Kidney epithelial cell (primary cell): ENCODE data around the gene ECE2. TPM values are rescaled to one million over a fixed set of nuclear protein-coding genes. Genes with fewer than 3 reads are reported as not detected.
"Not testable (repeated sequence)": the region's sequence is repeated elsewhere in the genome, so short reads cannot be mapped to it uniquely, and the experiment has no call there.

ENCODE experiments used
- DNase-seq: peaks from one replicate; pipeline ENCODE4 v3.0.0-alpha.2; 2010; ENCODE audit warnings: low read depth
- H3K27me3 ChIP-seq: 2 replicates; pipeline ENCODE4 v1.6.0; 2011; ENCODE audit warnings: low read length; ENCODE audit not compliant: control insufficient read depth, insufficient read depth
- H3K36me3 ChIP-seq: 2 replicates; pipeline ENCODE4 v1.5.1; 2011; ENCODE audit warnings: low read length; ENCODE audit not compliant: control insufficient read depth, insufficient read depth
- H3K4me3 ChIP-seq: 2 replicates; pipeline ENCODE4 v1.5.1; 2011; ENCODE audit warnings: low read depth, mild to moderate bottlenecking, control low read depth, low read length
- total RNA-seq: library from RNA; depleted of rRNA; stranded (reverse); fragments of >200 nt; gene quantifications from 2 replicates; pipeline ENCODE4 v1.2.3, GENCODE V29; 2015
- TF ChIP-seq, protein P1 (sequence below): IDR thresholded peaks from 2 replicates; pipeline ENCODE4 v1.5.1; 2011; ENCODE audit warnings: mild to moderate bottlenecking, moderate library complexity, low read length, control low read depth, inconsistent platforms; ENCODE audit not compliant: insufficient read depth, poor library complexity, severe bottlenecking

ECE2 gene
- total RNA-seq, 1 donor from 2014 or later = not detected

DNA sequence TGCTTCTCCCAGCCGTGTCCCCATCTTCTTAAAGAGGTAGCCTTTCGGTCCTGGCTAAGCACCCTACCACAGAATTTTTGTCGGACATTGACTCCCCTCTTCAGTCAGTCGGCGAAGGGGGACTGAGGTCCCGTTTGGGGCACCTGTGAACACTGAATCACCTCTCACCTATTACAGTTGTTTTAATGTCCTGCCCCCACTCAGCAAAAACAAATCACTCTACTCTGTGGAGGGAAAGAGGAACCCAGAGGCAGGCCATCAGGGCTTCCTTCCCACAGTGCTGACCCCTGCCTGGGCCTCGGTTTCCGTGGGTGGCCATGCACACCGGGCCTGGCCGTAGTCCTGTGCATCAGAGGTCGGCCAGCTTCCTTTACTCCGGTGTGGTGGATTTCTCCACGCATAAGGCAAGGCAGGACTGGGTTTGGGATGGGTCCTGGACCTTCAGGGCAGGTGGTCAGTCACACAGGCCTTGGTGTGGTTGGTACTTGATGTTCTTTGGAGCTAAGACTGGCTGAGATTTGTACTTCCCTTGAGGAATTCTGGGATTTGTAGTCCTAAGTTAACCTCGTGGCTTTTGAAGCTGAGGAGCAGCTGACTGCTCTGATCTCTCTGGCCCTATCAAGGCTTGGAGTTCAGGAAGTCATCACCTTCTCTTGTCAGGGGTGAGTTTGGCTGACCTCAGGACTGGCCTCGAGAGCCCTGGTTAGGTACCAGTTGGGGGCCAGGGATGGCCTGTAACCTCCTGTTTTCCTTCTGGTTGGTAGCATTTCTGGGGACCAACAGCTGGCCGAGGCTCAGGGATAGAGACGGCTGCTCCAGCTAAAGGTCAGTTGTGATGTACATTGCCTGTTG is 61.0 kb downstream of the ECE2 start:
- TF ChIP-seq, protein P1, sequence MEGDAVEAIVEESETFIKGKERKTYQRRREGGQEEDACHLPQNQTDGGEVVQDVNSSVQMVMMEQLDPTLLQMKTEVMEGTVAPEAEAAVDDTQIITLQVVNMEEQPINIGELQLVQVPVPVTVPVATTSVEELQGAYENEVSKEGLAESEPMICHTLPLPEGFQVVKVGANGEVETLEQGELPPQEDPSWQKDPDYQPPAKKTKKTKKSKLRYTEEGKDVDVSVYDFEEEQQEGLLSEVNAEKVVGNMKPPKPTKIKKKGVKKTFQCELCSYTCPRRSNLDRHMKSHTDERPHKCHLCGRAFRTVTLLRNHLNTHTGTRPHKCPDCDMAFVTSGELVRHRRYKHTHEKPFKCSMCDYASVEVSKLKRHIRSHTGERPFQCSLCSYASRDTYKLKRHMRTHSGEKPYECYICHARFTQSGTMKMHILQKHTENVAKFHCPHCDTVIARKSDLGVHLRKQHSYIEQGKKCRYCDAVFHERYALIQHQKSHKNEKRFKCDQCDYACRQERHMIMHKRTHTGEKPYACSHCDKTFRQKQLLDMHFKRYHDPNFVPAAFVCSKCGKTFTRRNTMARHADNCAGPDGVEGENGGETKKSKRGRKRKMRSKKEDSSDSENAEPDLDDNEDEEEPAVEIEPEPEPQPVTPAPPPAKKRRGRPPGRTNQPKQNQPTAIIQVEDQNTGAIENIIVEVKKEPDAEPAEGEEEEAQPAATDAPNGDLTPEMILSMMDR = no peak
- no peaks in the 10 kb centered on the region for H3K27me3 ChIP-seq
- H3K36me3 ChIP-seq = peaks cover 11% of the 10 kb centered on the region
- H3K4me3 ChIP-seq = peak overlapping the region; percentile 61
- DNase-seq = no peak

DNA sequence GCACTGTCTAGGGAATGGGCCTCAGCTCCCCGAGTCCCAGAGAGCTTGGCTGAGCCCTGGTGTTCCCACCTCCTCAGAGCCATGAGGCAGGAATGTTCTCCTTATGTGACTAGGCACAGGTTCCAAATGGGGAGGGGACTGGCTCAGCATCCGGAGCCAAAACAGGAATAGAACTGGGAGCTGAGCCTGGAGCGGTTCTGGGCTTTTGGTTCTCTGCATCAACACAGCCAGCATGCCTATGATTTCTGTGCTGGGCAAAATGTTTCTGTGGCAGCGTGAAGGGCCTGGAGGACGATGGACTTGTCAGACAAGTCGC is 61.5 kb downstream of the ECE2 start, which contains the start of gene FAM131A:
Gene FAM131A (plus strand): TSS at position 202 of the 316 bp plus-strand sequence. CDS start 31 bp downstream, at position 233.
- TF ChIP-seq, protein P1 = no peak
- Histone ChIP-seq H3K36me3 (peaks cover 10% of the 10 kb centered on the region), H3K27me3 (no peaks in the 10 kb centered on the region), H3K4me3 (peak within 1 kb of the TSS; percentile 61)
- no peak for DNase-seq

DNA sequence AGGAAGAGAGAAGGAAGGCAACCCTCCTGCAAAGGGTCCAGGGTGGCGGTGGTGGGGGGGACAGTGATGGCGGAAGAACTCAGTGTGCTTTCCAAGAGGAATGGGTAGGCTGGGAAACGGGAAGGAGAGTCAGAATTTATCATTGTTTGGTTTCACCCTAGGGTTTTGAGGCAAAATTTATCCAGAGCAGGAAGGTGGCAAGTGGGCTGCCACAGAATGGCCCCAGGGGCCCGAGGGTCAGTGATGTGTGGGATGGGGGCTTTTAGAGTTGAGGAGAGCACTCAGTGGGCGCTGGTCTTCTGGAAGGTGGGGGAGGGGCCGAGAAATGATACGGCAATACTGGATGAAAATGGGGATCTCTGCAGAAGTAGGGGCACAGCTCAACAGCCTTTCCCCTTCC is 62.2 kb downstream of the ECE2 start:
- TF ChIP-seq, protein P1 = no peak
- peaks cover 9% of the 10 kb centered on the region for H3K36me3 ChIP-seq
- no peaks in the 10 kb centered on the region for H3K27me3 ChIP-seq
- no peak overlapping the region for H3K4me3 ChIP-seq
- DNase-seq = no peak

DNA sequence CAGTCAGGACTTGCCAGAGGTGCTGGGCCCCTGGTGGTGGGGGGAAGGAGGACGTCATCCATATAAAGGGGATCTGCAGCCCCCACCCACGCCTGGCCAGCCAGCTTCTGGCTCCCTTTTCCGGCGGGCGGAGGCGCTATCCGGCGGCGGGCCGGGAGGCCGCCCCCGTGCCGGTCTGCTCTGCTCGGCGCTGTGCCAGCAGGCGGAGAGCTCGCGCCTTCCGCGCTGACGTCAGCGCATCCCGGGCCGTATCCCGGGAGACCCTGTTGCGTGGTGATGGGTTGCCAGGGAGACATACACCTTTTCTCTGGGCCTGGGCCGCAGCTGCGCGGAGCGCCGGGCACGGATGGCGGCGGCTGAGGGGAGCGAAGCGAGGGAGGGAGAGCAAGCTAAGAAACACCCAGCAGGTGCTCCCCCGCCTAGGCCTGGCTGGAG is 62.7 kb downstream of the ECE2 start:
- peak overlapping the region; percentile 2 for H3K4me3 ChIP-seq
- no peaks in the 10 kb centered on the region for H3K27me3 ChIP-seq
- no peak for DNase-seq
- TF ChIP-seq, protein P1 = no peak
- H3K36me3 ChIP-seq = peaks cover 7% of the 10 kb centered on the region

DNA sequence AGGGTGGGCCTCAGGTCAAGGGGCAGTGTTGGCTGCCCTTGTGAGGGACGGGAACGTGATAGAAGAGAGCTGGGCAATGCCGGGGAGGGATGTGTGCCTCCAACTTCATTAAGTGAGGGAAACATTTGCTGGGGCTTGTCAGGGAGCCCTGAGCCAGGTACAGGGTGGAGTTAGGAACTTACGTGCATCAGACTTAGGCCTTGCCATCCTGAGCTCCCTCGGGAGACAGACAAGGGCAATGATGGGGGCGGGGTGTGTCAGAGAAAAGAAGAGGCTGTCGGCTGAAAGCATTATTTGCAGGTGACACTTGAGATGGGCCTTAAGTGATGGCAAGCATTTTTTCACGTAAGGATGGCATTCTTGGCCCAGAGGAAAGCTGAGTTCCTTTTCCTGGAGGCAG is 63.2 kb downstream of the ECE2 start:
- Histone ChIP-seq H3K36me3 (peaks cover 4% of the 10 kb centered on the region), H3K4me3 (peak overlapping the region; percentile 2), H3K27me3 (no peaks in the 10 kb centered on the region)
- DNase-seq = no peak
- TF ChIP-seq, protein P1 = no peak

DNA sequence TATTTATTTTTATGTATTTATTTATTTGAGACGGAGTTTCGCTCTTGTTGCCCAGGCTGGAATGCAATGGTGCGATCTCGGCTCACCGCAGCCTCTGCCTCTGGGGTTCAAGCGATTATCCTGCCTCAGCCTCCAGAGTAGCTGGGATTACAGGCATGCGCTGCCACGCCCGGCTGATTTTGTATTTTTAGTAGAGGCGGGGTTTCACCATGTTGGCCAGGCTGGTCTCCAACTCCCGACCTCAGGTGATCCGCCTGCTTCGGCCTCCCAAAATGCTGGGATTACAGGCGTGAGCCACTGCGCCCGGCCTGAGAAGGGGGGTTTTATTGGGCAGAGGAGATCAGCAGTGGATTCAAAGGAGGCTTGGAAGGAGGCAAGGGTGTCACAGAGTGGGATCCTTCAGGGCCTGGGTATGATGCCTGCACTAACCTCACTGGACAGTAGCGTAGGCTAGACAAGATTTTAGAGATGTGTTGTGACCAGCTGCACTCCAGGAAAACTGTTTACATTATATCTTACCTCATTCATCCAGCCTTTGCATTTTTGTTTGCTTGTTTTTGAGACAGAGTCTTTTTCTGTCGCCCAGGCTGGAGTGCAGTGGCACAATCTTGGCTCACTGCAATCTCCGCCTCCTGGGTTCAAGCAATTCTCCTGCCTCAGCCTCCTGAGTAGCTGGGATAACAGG is 63.8 kb downstream of the ECE2 start:
- H3K4me3 ChIP-seq, H3K36me3 ChIP-seq, H3K27me3 ChIP-seq, DNase-seq: not testable (repeated sequence)
